ENCODE measurements around the gene CLEC2D. TPM values are rescaled to one million over a fixed set of nuclear protein-coding genes. Genes with fewer than 3 reads are reported as not detected.
"Not testable (repeated sequence)": the region's sequence is repeated elsewhere in the genome, so short reads cannot be mapped to it uniquely, and the experiment has no call there.

Gene CLEC2D
- total RNA-seq, 1 donor from 2014 or later: 0.64 TPM

DNA sequence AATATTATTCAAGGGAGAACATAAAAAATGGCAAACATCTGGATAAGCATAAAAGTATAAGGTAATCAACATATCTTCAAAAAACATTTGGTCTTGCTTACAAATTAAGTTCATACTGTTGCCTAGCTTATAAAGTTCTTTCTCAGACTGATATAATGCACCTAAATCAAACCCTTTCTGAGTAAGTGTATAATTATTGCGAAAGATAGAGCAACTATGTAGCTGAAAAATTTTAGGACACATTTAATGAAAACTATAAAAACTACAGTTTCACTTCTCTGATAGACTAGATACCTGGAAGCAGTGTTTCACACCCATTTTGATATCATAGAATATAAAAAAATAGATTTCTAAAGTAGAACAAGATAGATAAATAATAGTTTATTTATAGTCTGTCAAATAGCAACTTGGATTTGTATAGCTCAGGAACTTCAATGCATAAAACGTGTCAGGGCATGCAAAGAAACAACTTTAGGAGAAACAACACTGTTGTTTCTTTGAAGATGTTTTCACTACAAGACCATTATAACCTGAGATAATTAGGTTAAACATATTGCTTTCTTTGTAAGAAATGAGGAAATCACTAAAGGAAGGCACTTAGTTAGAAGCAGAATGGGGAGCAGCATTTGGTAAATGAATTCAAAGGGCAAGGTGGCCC, 55.8 kb downstream of the CLEC2D start:
- DNase-seq (ENCODE audit: low read depth in 2 of 2): no peak

DNA sequence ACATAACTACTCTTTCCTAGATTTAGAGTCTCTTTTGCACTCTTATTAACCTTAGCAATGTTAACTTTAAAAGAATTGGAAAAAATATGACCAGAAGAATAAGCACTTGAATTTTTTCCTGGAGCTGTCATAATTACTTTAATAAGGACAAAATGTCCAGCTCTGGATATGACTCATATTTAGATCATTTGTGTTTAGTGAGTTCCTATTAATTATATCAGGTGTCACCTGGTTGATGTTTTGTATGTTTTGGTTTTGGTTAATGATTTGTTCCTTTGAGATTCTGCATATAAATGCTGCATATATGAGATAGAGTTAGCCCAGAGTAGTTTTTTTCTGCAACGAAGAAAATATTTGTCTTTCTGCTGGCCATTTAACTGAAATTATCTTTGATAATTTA, 58.3 kb downstream of the CLEC2D start:
- DNase-seq (ENCODE audit: low read depth in 2 of 2): no peak

DNA sequence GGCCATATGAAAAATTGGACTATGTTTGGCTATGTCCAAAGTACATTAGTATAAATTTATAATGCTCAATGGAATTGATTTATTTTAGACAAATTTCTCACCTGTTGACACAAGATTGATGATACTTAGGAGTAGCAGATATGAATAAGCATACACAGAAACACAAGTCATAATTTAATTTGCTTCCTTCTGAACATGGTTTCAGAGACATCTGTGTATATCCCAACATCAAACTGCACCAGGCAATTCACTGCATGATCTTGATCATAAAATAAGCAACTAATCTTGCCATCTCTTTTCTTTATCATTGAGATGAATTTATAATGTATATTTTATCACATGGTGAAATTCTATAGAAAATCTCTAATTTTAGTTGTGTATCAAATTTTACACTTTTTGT, 59.6 kb downstream of the CLEC2D start:
- no peak for DNase-seq (ENCODE audit: low read depth in 2 of 2)

DNA sequence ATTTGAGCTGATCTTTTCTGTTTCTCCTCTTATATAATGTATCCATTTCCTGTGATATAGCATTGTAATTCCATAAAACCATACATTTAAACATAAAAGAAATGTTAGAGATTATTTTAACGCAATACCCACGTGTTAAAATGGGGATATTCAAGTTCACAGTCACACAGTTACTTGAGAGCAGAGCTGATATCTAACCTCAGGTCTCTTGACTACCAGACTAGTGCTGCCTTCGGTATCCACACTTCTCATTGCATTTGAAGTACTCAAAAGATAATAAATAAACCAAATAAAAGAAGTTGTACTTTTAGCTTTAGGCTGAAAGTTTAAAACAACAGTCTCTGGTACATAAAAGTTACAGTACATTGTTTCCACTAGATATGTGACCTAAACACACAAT, 60.5 kb downstream of the CLEC2D start:
- no peak for DNase-seq (ENCODE audit: low read depth in 2 of 2)

DNA sequence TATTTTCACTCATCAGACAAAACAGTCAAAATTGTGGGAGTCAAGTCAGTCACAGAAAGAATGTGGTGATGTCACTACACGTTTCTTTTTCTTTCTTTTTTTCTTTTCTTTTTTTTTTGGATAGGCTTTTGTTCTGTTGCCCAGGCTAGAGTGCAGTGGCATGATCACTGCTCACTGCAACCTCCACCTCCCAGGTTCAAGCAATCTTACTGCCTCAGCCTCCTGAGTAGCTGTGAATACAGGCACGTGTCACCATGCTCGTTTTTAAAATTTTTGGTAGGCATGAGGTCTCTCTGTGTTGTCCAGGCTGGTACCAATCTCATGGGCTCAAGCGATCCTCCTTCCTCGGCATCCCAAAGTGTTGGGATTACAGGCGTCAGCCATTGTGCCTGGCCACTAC, 61.1 kb downstream of the CLEC2D start:
- no peak for DNase-seq (ENCODE audit: low read depth in 2 of 2)

DNA sequence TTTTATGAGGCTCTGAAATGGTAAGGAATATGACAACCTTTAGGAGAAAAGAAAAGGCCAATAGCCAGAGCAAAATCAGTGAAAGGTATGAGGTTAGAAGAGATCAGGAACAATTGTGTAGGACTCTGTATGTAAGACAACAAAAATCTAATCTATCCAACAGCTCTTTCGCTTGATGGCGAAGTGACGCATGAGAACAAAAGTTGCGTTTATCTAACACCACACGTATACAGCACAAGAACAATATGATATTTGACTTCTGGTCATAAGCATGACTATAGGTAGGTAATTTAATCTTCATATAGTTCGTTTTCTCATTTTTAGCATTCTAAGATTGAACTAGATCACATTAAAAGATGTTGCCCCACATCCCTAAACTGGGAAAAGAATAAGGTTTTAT, 61.9 kb downstream of the CLEC2D start:
- DNase-seq (ENCODE audit: low read depth in 2 of 2): no peak

DNA sequence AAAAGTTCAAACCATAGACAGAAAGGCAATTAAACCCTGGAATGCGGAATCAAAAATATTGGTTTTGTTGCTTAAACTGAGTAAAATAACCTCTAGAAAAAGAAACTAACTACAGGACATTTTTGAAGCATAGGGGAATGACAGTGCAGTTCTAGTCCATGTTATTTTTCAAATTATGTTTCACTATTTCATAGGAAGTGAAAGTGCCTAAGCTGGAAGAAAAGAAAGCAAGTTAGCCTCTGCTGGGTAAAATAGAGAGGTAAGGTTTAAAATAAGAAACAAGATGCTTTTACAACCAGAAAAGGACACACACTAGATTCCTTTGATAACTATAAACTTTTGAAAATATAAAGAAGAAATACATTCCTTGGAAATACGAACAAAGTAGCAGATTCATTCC, 62.3 kb downstream of the CLEC2D start:
- no peak for DNase-seq (ENCODE audit: low read depth in 2 of 2)

DNA sequence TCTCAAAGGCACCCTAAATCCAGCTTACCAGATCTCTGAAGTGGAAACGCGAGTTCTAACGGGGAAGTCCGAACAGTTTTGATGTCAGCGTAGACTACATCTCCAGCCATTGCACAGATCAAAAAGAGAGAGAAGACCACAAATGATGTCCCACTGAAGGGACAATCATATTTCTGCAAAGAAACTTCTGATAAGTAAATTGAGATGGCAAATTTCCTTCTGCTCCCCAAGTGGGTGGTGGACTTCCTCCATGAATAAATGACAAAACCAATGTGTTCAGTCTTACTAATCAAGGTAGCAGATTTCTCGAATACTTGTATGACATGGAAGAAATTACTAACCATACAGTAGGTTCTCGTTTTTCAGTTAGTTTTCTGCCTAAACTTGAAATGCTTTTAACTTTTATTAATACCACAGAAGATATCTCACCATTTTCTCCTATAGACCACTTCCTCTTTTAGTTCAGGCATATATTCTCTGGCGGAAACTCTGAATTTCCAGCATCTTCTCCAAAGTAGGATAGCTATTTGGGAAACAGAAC, 63.5 kb downstream of the CLEC2D start, which contains the start of gene CLECL1:
Gene CLECL1 (minus strand): TSS at position 177 of the 541 bp plus-strand sequence.
- no peak for DNase-seq (ENCODE audit: low read depth in 2 of 2)

DNA sequence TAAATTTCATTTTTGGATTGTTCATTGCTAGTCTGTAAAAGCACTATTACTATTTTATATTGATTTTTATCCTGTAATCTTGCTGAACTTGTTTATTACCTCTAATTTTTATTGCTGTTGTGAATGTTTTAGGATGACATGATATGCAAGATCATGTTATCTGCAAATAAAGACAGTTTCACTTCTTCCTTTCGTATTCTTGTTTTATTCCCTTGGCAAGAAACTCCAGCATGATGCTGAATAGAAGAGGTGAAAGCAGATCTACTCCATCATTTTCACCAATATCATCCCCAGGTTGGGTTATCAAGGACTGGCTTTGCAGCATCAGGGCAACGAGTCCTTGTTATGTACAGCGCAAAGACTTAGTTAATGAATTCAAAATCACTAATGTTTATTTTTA, 66.1 kb downstream of the CLEC2D start:
- DNase-seq (ENCODE audit: low read depth in 2 of 2): no peak

DNA sequence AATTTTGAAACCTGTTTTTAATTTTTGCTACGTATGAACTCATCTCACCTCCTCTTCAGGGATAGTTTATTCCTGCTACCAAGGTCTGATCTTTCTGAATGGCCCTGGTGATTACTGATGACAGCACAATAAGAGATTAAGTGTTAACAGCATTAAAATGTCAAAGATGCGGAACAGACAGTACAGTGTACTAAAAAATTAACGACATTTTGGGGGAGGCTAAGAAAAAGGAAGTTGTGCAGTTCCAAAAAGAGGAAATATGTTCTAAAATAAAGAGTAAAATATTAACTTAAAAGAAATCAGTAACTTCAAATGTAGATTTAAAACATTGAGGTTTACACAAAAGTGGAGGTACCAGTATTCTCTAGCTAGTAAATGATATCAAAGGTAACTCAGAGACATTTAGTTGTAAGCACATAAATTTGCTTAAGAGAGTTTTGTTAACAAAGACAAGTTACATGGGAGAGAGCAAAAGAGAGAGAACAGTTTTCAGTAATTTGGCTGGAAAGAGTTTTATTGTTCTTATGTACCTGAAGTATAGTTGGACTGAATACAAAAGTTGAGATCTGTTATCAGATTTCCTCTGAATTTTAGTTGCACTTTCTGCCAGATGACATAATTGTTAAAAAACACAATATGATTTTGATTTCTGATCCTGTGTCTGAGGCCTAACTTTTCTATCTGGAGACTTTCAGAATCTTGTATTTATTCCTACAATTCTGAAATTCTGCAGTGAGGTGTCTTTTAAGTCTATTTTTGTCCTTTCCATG, 67.6 kb downstream of the CLEC2D start:
- DNase-seq (ENCODE audit: low read depth in 2 of 2): no peak

DNA sequence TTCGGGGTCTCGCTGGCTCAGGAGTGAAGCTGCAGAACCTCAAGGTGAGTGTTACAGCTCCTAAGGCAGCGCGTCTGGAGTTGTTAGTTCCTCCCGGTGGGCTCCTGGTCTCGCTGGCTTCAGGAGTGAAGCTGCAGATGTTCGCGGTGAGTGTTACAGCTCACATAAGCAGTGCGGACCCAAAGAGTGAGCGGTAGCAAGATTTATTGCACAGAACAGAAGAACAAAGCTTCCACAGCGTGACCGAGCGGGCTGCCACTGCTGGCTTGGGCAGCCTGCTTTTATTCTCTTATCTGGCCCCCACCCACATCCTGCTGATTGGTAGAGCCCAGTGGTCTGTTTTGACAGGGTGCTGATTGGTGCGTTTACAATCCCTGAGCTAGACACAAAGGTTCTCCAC, 69.4 kb downstream of the CLEC2D start:
- DNase-seq (ENCODE audit: low read depth in 2 of 2): not testable (repeated sequence)

DNA sequence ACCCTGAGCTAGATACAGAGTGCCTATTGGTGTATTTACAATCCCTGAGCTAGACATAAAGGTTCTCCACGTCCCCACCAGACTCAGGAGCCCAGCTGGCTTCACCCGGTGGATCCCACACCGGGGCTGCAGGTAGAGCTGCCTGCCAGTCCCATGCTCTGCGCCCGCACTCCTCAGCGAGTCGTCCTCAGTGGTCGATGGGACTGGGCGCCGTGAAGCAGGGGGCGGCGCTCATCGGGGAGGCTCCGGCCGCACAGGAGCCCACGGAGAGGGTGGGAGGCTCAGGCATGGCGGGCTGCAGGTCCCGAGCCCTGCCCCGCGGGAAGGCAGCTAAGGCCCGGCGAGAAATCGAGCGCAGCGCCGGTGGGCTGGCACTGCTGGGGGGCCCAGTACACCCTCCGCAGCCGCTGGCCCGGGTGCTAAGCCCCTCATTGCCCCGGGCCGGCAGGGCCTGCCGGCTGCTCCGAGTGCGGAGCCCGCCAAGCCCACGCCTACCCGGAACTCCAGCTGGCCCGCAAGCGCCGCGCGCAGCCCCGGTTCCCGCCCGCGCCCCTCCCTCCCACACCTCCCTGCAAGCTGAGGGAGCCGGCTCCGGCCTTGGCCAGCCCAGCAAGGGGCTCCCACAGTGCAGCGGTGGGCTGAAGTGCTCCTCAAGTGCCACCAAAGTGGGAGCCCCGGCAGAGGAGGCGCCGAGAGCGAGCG, 70.0 kb downstream of the CLEC2D start:
- DNase-seq (ENCODE audit: low read depth in 2 of 2): peak in 1 of 2 donors; percentile 10

DNA sequence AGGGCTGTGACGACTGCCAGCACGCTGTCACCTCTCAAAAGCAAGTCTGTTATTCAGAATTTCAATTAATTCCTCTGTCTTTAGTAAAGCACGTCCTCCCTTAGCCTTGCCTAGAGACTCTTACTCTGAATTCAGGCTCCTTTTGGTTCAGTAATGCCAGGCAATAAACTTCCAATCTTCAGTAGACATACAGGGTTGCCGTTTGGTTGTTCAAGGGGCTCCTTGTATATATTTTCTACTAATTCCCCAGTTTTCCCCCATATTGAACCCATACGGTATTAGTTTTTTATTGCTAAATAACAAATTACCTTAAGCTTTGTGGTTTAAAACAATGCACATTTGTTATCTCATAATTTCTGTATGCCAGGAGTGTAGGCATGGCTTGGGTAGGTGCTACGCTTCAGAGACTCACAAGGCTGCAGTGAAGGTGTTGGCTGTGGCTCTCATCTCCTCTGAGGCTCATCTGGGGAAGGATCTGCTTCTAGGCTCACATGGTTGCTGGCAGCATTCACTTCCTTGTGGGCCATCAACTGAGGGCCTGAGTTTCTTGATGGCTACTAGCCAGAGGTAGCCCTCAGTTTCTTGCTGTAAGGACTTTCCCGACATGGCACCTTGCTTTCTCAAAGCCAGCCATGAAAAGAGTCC, 70.7 kb downstream of the CLEC2D start:
- DNase-seq (ENCODE audit: low read depth in 2 of 2): no peak

DNA sequence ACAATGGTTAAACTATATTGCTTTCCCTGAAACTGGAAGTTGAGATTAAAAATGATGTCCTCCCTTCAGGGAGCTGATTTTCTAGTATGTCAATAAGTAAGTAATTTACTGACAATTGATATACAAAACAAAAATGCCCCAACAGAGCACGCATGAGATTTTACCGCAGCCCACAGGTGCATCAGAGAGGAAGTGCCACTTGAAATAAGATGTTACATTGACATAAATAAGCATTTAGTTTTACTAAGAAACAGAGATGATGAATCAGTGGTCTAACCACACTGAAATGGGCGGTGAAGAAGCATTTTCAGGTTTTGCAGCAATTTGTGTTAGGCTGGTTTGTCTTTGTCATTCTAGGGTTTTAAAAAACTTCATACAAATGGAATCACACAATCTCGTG, 72.2 kb downstream of the CLEC2D start:
- DNase-seq (ENCODE audit: low read depth in 2 of 2): no peak

DNA sequence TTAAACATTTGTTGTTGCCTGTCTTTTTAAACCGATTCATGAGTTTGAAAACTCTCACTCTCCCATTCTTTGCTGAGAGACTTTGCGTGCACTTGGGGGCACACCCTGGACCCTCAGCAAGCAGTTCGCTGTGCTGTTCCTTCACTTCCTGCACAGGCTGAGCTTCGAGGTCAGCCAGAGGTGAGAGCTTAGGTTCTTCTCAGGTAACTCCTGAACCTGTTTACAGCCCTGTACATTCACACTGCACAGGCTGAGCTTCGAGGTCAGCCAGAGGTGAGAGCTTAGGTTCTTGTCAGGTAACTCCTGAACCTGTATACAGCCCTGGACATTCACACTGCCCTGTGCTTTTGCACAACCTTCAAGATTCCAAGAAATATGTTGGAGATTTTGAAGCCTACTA, 73.1 kb downstream of the CLEC2D start:
- DNase-seq (ENCODE audit: low read depth in 2 of 2): no peak

DNA sequence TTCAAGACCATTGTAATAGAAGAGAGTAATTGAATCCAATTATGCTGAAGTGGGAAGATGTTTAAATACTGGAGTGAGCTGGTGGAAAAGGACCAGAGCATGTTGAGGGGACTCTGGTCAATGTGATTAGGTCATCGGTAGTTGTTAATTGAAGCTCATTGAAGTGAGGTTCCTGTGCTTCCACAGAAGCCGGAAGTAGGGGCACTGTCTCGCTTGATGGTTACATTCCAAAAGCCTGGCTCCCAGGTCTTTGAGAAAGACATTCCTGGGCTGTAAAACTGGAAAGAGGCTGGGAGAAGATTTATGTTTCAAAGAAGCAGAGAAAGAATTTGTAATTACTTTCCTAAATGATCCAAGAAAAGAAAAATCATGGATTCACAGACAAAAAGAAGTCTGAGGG, 75.7 kb downstream of the CLEC2D start:
- DNase-seq (ENCODE audit: low read depth in 2 of 2): no peak

Other genes with a start within 250 kb of the CLEC2D start
- not detected in 2 replicates for gene KLRB1, start 61.8 kb upstream of the CLEC2D start, total RNA-seq
- gene CLECL1, start 63.4 kb downstream of the CLEC2D start, total RNA-seq: not detected in 2 replicates
- 0.39 and 1.3 TPM in 2 replicates for gene CD69, start 91.2 kb downstream of the CLEC2D start, total RNA-seq
- not detected in 2 replicates for gene KLRF1, start 157.8 kb downstream of the CLEC2D start, total RNA-seq
- gene CLEC2B, start 199.6 kb downstream of the CLEC2D start, total RNA-seq: 45.4 and 53.5 TPM in 2 replicates
- not detected in 2 replicates for gene KLRF2, start 211.8 kb downstream of the CLEC2D start, total RNA-seq

All from dermis microvascular lymphatic vessel endothelial cell (primary cell).